H9 (cell line): ENCODE measurements around the gene PRKAG1. TPM values are rescaled to one million over a fixed set of nuclear protein-coding genes. Genes with fewer than 3 reads are reported as not detected.

Source experiments
- DNase-seq: peaks from one replicate; pipeline ENCODE4 v3.0.0-alpha.2; 2017
- H2AFZ ChIP-seq: one replicate; pipeline ENCODE4 v1.6.1; 2013; ENCODE audit warnings: mild to moderate bottlenecking, low read length, control low read depth, moderate library complexity
- H2AK5ac ChIP-seq: 2 replicates; pipeline ENCODE4 v1.6.1; 2013; ENCODE audit warnings: low read length, control low read depth, mixed read lengths; ENCODE audit not compliant: insufficient read length
- H2BK120ac ChIP-seq: one replicate; pipeline ENCODE4 v1.6.1; 2013; ENCODE audit warnings: low read depth, mild to moderate bottlenecking, low read length, control low read depth, inconsistent platforms; ENCODE audit not compliant: poor library complexity, severe bottlenecking
- H2BK12ac ChIP-seq: 2 replicates; pipeline ENCODE4 v1.6.1; 2013; ENCODE audit warnings: low read length, control low read depth, mixed read lengths, low read depth; ENCODE audit not compliant: insufficient read length
- H2BK15ac ChIP-seq: 2 replicates; pipeline ENCODE4 v1.6.1; 2013; ENCODE audit warnings: low read depth, low read length, control low read depth
- H2BK20ac ChIP-seq: one replicate; pipeline ENCODE4 v1.6.1; 2013; ENCODE audit warnings: low read depth, mild to moderate bottlenecking, low read length, control low read depth, inconsistent platforms; ENCODE audit not compliant: poor library complexity, severe bottlenecking
- H2BK5ac ChIP-seq: 2 replicates; pipeline ENCODE4 v1.6.1; 2013; ENCODE audit warnings: low read length, control low read depth, mixed read lengths; ENCODE audit not compliant: insufficient read length
- H3K14ac ChIP-seq: 2 replicates; pipeline ENCODE4 v1.6.1; 2013; ENCODE audit warnings: low read length, control low read depth; ENCODE audit not compliant: insufficient read depth
- H3K18ac ChIP-seq: 2 replicates; pipeline ENCODE4 v1.6.1; 2013; ENCODE audit warnings: low read depth, mild to moderate bottlenecking, mixed read lengths, low read length, control low read depth; ENCODE audit not compliant: insufficient read length
- H3K23ac ChIP-seq: 2 replicates; pipeline ENCODE4 v1.6.1; 2013; ENCODE audit warnings: low read length, control low read depth, mixed read lengths, low read depth; ENCODE audit not compliant: insufficient read length
- H3K23me2 ChIP-seq: 2 replicates; pipeline ENCODE4 v1.6.1; 2013; ENCODE audit warnings: low read depth, mild to moderate bottlenecking, mixed read lengths, low read length, control low read depth; ENCODE audit not compliant: insufficient read length, poor library complexity, severe bottlenecking
- H3K27ac ChIP-seq: 2 replicates; pipeline ENCODE4 v1.5.1; 2013; ENCODE audit warnings: low read length, control low read depth, mixed read lengths, low read depth; ENCODE audit not compliant: insufficient read length
- H3K27me3 ChIP-seq: 2 replicates; pipeline ENCODE4 v1.6.1; 2013; ENCODE audit warnings: low read length, control low read depth, inconsistent platforms; ENCODE audit not compliant: insufficient read depth
- H3K4ac ChIP-seq: 2 replicates; pipeline ENCODE4 v1.6.1; 2013; ENCODE audit warnings: low read depth, mild to moderate bottlenecking, control low read depth, inconsistent platforms, low read length, moderate library complexity
- H3K4me1 ChIP-seq: 2 replicates; pipeline ENCODE4 v1.6.1; 2013; ENCODE audit warnings: low read length, control low read depth, inconsistent platforms; ENCODE audit not compliant: insufficient read depth
- H3K4me2 ChIP-seq: 2 replicates; pipeline ENCODE4 v1.6.1; 2013; ENCODE audit warnings: low read length, control low read depth, mixed read lengths; ENCODE audit not compliant: insufficient read length, insufficient read depth
- H3K56ac ChIP-seq: 2 replicates; pipeline ENCODE4 v1.6.1; 2013; ENCODE audit warnings: low read depth, mild to moderate bottlenecking, mixed read lengths, low read length, control low read depth; ENCODE audit not compliant: insufficient read length
- H3K79me1 ChIP-seq: 2 replicates; pipeline ENCODE4 v1.6.1; 2013; ENCODE audit warnings: low read depth, mild to moderate bottlenecking, moderate library complexity, low read length, control low read depth, inconsistent platforms; ENCODE audit not compliant: insufficient read depth, poor library complexity, severe bottlenecking
- H3K79me2 ChIP-seq: 2 replicates; pipeline ENCODE4 v1.6.1; 2013; ENCODE audit warnings: low read length, control low read depth, inconsistent platforms; ENCODE audit not compliant: insufficient read depth
- H3K9ac ChIP-seq: 2 replicates; pipeline ENCODE4 v1.6.1; 2013; ENCODE audit warnings: low read length, control low read depth, mixed read lengths; ENCODE audit not compliant: insufficient read length; ENCODE audit errors: extremely low read depth
- H3K9me3 ChIP-seq: one replicate; pipeline ENCODE4 v1.6.1; 2013; ENCODE audit warnings: low read depth, low read length, inconsistent platforms; ENCODE audit not compliant: control insufficient read depth
- H3T11ph ChIP-seq: one replicate; pipeline ENCODE4 v1.6.1; 2013; ENCODE audit warnings: mild to moderate bottlenecking, low read length, control low read depth, inconsistent platforms
- H4K20me1 ChIP-seq: one replicate; pipeline ENCODE4 v1.6.1; 2013; ENCODE audit not compliant: control insufficient read depth, insufficient read length, insufficient read depth
- H4K5ac ChIP-seq: 2 replicates; pipeline ENCODE4 v1.6.1; 2013; ENCODE audit warnings: low read depth, mild to moderate bottlenecking, mixed read lengths, low read length, control low read depth; ENCODE audit not compliant: insufficient read length
- H4K8ac ChIP-seq: replicated peaks from 2 replicates; pipeline ENCODE4 v1.6.1; 2013; ENCODE audit warnings: low read length, control low read depth, mixed read lengths, low read depth; ENCODE audit not compliant: insufficient read length
- H4K91ac ChIP-seq: 2 replicates; pipeline ENCODE4 v1.6.1; 2013; ENCODE audit warnings: low read depth, mild to moderate bottlenecking, moderate library complexity, mixed read lengths, low read length, control low read depth; ENCODE audit not compliant: insufficient read length
- H3K27ac Mint-ChIP-seq, 3 experiments: 2 replicates in 2 of 3; 3 replicates in 1 of 3; pipeline ENCODE4 v1.8.0; 2020 to 2021; ENCODE audit warnings: mixed read lengths in 3 of 3, mild to moderate bottlenecking in 1 of 3, moderate library complexity in 1 of 3
- H3K27me3 Mint-ChIP-seq: 2 replicates; pipeline ENCODE4 v1.8.0; 2021; ENCODE audit warnings: low read depth, mild to moderate bottlenecking, moderate library complexity, mixed read lengths
- H3K36me3 Mint-ChIP-seq, 3 experiments: 2 replicates in 2 of 3; 3 replicates in 1 of 3; pipeline ENCODE4 v1.8.0; 2020 to 2021; ENCODE audit warnings: low read depth in 3 of 3, mixed read lengths in 3 of 3; ENCODE audit not compliant: insufficient read depth in 1 of 3
- H3K4me1 Mint-ChIP-seq, 2 experiments: 2 replicates each; pipeline ENCODE4 v1.8.0; 2020; ENCODE audit warnings: mixed read lengths in 2 of 2
- H3K4me3 Mint-ChIP-seq, 2 experiments: 2 replicates in 1 of 2; 3 replicates in 1 of 2; pipeline ENCODE4 v1.8.0; 2020 to 2021; ENCODE audit warnings: mild to moderate bottlenecking in 2 of 2, mixed read lengths in 2 of 2, moderate library complexity in 1 of 2
- H3K9me3 Mint-ChIP-seq, 2 experiments: 2 replicates in 1 of 2; 3 replicates in 1 of 2; pipeline ENCODE4 v1.8.0; 2020; ENCODE audit warnings: mild to moderate bottlenecking in 2 of 2, mixed read lengths in 2 of 2, moderate library complexity in 1 of 2
- CTCF ChIP-seq: fragments of 200-600 bp; sonication (generic); conservative IDR thresholded peaks from 3 replicates; pipeline ENCODE4 v1.8.0; 2021; ENCODE audit warnings: antibody characterized with exemption, mild to moderate bottlenecking
- WGBS: extraction: QIAGEN DNeasy Blood & Tissue Kit; methylation state at CpG from one replicate; pipeline ENCODE4 v1.1.7; 2013; ENCODE audit warnings: missing lambda C conversion rate, low lambda C conversion rate, mixed read lengths; ENCODE audit not compliant: insufficient read length; ENCODE audit errors: extremely low coverage; 5-methylcytosine and 5-hydroxymethylcytosine counted together
- total RNA-seq: library from RNA; stranded (reverse); gene quantifications from 2 replicates; pipeline ENCODE4 v1.2.1, GENCODE V29; 2021

The PRKAG1 gene
- total RNA-seq, 1 experiment from 2014 or later: 34.8 TPM

- Histone ChIP-seq H4K91ac (no peak overlapping the region), H3K14ac (no peak overlapping the region; the same call in 1 of the 2 replicates), H2BK12ac (no peak overlapping the region), H3K9me3 (no peaks in the 10 kb centered on the region), H2BK20ac (no peak overlapping the region), H2BK5ac (no peak overlapping the region), H3K18ac (no peak overlapping the region), H3K9ac (no peak overlapping the region), H4K5ac (no peak overlapping the region), H3K56ac (no peak overlapping the region), H3T11ph (no peak overlapping the region), H2AFZ (no peak overlapping the region), H4K20me1 (no peaks in the 10 kb centered on the region), H3K4me2 (no peak overlapping the region), H3K27ac (no peak overlapping the region), H4K8ac (no peak overlapping the region), H3K79me2 (no peaks in the 10 kb centered on the region), H3K27me3 (peaks cover 54% of the 10 kb centered on the region), H2BK120ac (no peak overlapping the region), H3K23ac (no peak overlapping the region), H3K4me1 (peaks cover 11% of the 10 kb centered on the region), H3K79me1 (no peaks in the 10 kb centered on the region), H2AK5ac (no peak overlapping the region), H3K4ac (no peak overlapping the region), H3K23me2 (peaks cover 9% of the 10 kb centered on the region), H2BK15ac (no peak overlapping the region)
- peaks cover 61 to 63% of the 10 kb centered on the region in 2 experiments for H3K4me1 Mint-ChIP-seq
- H3K27me3 Mint-ChIP-seq: peaks cover 63% of the 10 kb centered on the region
- peaks cover 0 to 2% of the 10 kb centered on the region in 2 experiments; a peak in 3 of 5 replicates for H3K9me3 Mint-ChIP-seq
- peak overlapping the region in 1 of 2 experiments; percentile 28; a peak in 1 of 5 replicates for H3K4me3 Mint-ChIP-seq
- DNase-seq: peak; percentile 53
- WGBS: no CpG with 5 or more reads among the region's 7 CpGs
- H3K36me3 Mint-ChIP-seq: no peaks in the 10 kb centered on the region; a peak in 1 of 7 replicates
- TF ChIP-seq CTCF: no peak
- no peak overlapping the region for H3K27ac Mint-ChIP-seq
Measured at GRCh38 chr12:48967991-48968390, 50.6 kb downstream of the PRKAG1 start.
